ENCODE data around the gene FRMD4A.
"Not testable (repeated sequence)": the region's sequence is repeated elsewhere in the genome, so short reads cannot be mapped to it uniquely, and the experiment has no call there.

Gene FRMD4A

DNA sequence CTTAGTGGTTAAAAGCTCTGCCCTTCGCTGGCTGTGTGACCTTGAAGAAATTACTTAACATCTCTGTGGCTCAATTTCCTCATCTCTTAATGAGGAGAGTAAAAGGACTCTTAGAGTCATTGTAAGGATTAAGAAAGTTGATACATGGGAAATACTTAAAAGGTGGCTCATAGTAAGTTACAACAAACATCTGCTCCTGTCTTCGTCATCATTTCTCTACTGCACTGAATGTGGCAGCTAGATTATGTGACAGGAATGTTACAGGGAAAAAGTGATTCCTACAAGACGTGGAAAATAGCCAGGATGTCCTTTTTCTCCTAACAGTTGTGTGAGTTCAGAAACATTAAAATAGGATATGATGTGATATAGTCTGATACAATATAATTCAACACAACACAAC lies 184.7 kb downstream of the FRMD4A start:
- peak; percentile 69 for DNase-seq (ENCODE audit: low read depth)

DNA sequence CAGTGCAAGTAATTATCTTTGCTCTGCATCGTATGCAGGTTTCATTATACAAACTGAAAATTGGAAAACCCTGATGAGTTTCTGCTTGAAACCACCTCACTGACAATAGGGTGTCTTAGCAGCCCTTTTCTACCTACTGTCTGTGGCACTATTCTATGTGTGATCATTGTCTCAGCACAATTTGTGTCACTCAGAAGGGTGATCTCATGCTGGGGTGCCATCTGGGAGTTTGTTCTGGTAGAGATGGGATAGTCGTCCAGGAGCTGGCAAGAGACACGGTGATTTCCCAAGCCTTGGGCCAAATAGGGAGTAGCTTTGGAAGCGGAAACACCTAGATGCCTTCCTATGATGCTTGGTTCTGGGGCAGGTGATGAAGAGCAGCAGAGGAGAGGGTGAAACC lies 186.3 kb downstream of the FRMD4A start:
- DNase-seq (ENCODE audit: low read depth), result no peak

DNA sequence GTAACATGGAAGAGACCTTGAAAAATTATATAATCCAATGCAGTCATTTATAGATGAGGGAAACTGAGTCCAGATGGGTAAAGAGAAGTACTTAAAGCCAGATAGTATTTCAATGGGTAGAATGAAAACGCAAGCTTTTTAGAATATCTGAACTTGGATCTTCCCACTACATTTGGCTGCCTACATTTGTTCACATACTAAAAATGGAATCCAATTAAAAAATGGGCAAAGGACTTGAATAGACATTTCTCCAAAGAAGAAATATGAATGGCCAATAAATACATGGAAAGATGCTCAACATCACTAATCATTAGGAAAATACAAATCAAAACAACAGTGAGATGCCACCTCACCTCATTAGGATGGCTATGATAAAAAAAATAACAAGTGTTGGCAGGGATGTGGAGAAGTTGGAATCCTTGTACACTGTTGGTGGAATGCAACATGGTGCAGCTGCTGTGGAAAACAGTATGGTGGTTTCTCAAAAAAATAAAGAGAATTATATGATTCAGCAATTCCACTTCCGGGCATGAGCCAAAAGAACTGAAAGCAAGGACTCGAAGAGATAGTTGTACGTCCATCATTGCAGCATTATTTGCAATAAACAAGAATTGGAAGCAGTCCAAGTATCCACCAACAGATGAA lies 188.0 kb downstream of the FRMD4A start:
- no peak for DNase-seq (ENCODE audit: low read depth)

DNA sequence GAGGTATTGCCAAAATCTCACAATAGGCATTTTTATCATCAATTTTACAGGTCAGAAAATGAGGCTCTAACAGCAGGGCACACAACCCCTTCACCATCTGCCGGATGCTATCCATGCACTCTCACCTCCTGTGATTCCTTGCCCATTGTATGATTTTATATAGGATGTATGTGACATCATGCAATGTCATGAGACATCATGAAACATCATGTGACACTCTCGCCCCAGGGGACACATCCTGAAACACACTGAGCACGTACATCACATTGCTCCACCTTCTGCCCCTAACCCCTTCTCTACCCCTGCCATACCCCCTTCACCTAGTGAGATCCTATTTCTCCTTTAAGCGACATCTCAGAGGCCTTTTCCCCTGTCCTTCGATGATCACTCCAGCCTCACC lies 189.4 kb downstream of the FRMD4A start:
- no peak for DNase-seq (ENCODE audit: low read depth)

DNA sequence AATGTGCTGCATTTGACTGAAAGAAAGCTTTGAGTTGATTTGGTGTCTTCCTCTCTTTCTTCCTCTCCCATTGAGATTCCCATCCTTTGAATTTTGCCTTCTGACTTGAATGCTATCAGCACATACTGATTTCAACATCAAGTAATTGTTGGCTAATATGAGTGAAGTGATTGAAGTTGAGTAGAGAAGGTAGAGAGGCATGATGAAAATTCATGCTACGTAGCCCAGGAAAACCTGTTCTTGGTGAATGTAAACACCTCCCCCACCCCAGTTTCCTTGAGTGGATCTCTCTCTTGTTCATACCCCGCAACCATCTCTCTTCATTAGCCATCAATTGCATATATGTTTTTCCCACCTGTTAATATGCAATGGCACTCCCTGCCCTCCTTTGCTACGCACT lies 193.3 kb downstream of the FRMD4A start:
- no peak for DNase-seq (ENCODE audit: low read depth)

DNA sequence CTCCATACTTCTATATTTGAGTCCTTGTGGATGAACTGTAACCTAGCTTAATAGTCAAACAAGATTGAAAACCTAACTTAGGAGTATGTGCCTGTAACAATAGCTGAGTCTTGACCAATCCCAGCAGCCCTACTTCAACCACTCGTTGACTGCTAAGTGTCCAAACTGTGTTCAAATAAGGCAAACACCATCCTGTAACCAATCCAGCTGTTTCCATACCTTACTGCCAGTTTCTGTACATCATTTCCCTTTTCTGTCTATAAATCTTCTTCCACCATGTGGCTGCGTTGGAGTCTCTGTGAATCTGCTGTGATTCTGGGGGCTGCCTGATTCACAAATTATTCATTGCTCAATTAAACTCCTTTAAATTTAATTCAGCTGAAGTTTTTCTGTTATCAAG lies 195.5 kb downstream of the FRMD4A start:
- not testable (repeated sequence) for DNase-seq (ENCODE audit: low read depth)

DNA sequence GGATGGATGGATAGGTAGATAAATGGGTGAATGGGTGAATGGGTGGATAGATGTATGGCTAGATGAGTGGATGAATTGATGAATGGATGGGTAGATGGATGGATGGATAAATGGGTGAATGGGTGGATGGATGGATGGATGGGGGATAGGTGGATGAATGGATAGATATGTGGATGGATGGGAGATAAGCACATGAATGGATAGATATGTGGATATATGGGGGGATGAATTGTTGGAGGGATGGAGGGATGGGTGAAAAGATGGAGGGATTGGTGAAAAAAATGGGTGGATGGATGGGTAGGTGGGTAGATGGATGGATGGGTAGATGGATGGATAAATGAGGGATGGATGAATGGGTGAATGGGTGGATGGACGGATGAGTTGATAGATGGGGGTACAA lies 196.4 kb downstream of the FRMD4A start:
- no peak for DNase-seq (ENCODE audit: low read depth)

DNA sequence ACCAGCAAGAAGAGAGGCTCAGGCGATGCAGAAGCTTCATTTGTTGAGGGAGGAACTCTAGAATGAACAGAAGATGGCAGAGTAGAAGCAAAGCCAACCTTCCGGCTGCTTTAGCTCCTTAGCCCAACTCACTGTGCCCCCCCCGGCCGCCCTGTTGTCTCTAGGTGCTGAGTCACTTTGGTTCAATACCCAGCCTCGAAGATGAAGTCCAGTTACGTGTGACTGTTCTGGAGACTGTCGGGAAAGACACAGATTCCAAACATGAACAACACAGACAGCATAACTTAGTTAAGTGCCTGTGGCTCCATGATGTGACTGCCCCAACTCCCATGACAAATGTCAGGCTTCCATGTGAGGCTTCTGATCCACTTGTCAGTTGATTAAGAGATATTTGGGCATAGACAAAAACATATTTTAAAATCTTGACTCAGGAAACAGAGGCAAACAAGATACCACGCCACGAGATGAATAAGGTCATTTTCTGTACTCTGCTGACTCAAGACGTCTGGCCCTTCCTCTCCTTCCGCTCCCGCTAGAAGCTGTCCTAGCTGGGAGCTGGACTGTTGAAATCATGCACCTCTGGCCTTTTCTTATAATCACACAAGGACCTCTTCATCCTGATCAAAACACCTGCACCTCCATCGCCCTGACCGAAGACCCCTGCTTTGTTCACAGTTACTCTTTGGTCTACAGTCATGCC lies 199.3 kb downstream of the FRMD4A start:
- DNase-seq (ENCODE audit: low read depth), result peak; percentile 4

DNA sequence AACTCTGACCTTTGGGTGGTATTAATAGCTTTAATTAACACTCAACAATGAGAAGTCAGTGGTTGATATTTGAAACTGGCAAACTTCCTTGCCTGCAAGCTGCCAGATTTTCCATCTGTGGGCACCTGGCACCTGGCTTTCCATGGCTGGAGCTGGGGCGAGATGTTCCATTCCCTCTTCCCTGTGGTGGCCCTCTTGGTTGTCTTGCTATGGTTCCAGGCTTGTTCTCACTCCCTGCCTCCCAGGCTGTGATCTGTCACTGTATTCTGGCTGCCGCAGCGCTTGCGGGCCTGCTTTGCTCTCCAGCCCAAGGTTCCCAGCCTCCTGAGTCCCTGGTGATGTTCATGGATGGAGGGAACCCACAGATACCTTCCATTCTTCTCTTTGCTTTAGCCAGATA lies 201.0 kb downstream of the FRMD4A start:
- no peak for DNase-seq (ENCODE audit: low read depth)

DNA sequence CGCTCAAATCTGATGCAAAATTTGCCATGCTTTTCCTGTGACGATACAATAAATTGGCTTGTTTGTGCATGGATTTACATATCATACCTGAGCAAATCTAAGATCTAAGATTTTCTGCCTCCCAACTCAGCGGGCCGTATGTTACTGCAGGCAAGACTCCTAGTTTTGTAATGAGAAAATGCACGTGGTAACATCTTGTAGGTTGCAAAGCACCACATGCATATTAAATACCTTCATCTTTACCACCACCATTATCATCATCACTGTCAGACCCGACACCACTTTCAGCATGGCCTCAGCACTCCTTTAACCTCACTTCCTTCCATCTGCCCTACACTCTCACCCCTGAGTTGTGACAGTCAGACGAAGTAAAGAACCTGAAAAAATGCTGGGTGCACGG lies 202.2 kb downstream of the FRMD4A start:
- DNase-seq (ENCODE audit: low read depth), result no peak

DNA sequence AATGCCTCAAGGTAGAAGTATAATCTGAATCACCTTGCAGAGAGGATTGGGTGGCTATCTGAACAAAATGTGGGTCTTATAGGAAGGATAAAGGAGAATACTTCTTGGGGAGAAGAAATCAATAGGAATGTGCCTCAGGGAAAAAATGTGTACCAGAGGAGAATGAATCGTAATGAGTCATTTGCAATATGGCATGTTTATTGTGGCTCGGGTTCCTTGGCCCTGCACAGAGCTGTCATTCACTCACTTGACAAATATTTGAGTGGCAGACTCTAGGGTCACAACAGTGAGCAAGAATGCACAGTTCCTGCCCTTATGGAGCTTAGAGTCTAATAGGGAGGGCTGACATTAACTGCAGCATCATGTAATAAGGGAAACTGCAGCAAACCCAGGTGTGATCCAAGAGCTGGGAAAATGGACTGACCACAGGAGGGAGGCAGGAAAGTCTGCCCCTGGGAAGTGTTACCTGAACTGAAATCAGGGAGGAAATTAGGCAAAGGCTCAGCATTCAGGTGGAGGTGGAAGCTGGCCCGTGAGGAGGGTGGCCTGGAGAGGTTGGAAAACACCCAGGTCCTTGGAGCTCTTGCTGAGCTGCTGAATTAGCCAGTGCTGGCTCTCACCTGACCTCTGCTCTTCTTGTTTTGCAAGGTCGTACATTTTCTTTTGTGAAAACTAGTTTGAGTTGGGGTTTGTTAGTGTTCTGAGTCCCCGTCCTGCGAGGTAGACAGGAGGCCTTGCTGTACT lies 203.9 kb downstream of the FRMD4A start:
- DNase-seq (ENCODE audit: low read depth), result peak; percentile 6

DNA sequence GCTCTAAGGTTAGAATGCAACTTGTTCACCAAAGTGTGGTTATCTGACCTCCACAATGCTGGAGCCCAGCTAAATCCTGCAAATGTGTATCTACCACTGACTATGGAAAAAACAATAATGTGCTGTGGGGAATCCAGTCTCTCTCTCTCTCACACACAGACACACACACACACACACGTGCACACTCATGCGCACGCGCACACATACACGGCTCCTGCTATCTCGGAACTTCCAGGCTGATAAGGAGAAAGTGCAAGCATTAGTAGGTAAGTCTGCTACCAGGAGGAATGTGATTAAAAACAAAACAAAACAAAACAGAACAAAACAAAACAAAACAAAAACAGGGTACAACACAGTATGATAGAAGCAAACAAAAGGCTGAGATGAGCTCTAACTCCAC lies 205.2 kb downstream of the FRMD4A start:
- no peak for DNase-seq (ENCODE audit: low read depth)

DNA sequence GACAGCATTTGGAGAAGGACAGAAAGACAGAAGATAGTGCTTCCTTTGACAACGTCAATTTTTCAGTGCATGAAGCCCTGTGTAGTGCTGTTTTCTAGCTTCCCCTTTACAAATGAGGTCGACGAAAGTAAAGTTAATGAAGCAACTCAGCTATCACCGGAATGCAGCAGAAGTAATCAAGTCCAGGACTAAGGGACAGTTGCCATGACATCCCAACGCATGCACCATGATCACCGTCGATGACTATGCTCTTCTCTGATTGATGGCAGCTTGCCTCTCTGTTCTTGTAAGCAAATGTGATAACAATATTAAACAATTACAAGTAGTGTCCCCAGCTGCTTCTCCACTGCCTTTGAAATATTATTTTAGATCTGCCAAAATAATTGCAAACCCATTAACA lies 205.8 kb downstream of the FRMD4A start:
- DNase-seq (ENCODE audit: low read depth), result no peak

DNA sequence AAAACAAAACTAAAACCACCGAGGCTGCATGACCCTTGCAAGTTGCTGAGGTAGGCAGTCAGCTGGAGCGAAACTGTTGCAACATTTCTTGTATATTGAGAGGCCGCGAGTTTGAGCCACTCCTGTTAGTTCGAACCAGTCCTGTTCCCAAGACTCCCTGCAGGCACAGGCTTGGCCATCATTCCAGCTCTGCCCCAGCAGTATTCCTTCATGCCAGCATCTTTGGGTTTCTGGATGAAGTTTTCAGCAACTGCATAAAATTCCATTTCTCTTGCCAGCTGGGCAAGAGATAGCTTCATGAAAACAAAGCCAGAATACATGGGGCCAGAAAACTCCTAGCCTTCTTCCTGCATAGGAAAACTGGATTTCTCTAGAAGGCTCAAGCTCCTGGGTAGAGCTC lies 207.6 kb downstream of the FRMD4A start:
- DNase-seq (ENCODE audit: low read depth), result no peak

DNA sequence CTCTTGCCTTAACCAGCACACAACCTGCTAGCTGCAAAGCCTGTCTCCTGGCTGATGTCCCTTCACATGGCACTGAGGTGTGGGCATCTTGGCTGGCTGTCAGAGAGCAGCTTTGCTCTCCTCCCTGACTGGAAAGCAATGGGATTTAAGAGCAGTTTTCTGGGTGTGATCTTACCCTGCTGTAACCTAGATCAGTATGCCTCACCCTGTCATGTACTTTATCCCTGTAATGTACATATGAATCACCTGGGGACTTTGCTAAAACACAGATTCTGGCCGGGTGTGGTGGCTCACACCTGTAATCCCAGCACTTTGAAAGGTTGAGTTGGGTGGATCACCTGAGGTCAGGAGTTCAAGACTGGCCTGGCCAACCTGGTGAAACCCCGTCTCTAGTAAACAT lies 209.9 kb downstream of the FRMD4A start:
- no peak for DNase-seq (ENCODE audit: low read depth)

DNA sequence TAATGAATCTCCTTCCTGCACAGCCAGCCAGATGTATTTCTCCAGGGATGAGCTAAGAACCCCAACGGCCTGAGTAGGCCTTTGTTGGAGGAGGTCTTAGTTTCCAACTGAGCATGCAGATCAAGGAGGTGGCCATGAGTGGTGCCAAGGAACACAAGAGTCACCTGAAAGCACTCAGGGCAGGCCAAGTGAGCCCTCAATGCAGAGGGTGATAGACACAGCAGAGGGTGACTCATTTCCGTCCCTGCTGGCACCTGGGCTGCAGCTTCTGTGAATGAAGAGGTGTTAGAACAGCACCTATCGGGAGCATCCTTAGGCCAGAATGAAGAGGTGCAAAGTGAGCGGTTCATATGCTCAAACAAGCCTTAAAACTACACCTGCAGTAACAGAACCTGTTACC lies 211.8 kb downstream of the FRMD4A start:
- DNase-seq (ENCODE audit: low read depth), result no peak

DNA sequence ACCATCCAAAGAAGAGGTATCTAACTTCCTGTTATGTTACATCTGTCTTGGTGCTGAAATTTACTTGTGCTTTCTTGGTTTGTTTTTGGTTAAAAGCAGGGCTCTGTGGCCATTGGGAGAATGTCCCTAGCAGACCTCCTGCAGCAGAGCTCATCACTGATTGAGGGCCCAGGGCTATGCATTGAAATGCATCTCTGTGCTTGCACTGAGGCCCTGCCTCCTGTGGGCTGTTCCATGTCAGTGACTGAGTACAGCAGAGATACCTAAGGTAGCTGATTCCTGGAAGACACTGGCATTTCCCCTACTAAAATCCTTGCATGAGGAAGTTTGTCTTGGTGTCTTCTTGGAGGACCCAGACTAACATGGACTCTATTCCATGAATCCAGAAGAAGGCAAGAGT lies 213.9 kb downstream of the FRMD4A start:
- DNase-seq (ENCODE audit: low read depth), result no peak

DNA sequence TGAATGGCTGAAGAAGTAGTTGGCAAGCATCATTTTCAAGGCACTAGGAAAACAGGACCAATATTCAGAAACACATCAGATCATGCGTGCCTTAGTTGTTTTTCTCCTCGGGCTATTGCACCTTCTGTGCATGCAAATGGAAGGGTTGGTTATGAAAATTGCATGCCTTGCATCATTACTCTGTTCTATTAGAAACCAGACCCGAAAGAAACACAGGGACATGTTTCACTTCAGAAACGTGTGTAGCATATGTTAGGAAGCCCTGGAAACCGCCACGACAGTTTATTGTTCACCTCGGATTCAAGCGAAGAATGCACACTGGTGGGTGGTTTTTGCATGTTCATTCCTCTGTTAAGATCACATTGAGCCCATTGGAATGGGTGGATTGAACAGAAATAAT lies 214.7 kb downstream of the FRMD4A start:
- no peak for DNase-seq (ENCODE audit: low read depth)

DNA sequence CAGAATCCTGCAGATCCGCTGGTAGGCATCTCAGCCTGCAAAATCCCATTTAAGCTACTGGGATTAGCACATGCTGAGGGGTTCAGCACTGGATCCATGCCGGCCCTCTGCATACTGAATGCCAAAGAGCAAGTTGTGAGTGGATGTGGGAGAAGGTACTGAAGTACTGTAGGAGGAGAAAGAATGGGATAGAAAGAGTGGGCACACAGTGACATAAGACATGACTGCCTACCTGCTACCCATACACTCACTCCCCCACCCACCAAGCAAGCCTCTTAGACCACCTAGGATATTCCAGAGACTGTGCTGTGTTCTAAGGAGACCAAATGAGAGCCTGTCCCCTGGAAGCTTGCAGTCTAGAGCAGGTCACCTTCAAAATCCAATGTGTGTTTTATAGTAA lies 215.9 kb downstream of the FRMD4A start:
- DNase-seq (ENCODE audit: low read depth), result no peak

DNA sequence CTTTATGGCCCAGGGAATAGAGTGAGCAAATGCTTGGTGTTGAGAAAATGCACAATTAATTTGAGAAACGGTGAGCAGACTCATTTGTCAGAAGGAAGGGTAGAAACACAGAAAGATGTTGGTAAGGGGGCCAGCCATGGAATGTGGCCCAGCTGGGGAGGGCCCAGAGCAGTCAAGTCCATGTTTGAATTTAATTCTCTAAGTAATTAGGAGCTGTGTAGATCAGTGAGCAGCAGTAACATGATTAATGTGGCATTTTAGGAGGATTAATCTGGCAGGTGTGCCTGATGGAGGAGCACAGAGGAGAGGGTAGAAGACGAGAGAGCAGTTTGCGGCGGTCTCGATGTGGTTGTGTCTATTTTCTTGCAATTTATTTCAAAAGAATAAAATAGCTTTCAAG lies 218.7 kb downstream of the FRMD4A start:
- DNase-seq (ENCODE audit: low read depth), result no peak

DNA sequence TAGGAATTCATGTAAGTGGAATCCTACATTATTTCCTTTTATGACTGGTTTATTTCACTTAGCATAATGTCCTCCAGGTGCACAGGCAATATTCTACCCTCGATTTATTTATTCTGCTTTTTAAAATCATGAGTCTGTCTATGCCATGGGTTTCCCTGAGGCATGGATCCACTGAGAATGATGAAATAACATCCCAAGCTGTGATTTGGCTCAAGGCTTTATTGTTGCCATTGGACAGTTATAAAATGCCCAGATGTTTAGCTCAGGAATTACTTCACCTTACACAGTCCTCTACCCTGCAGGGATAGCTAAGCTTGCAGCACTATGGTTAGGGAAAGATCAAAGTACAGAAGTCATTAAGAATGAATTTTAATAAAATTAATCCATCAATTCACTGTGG lies 219.5 kb downstream of the FRMD4A start:
- DNase-seq (ENCODE audit: low read depth), result no peak

DNA sequence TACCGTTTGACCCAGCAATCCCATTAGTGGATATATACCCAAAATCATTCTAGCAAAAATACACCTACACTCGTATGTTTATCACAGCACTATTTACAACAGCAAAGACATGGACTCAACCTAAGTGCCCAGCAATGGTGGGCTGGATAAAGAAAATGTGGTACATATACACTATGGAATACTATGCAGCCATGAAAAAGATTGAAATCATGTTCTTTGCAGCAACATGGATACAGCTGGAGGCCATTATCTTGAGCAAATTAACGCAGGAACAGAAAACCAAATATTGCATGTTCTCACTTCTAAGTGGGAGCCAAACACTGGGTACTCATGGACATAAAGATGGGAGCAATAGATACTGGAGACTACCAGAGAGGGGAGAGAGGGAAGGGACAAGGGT lies 223.9 kb downstream of the FRMD4A start:
- DNase-seq (ENCODE audit: low read depth), result no peak

DNA sequence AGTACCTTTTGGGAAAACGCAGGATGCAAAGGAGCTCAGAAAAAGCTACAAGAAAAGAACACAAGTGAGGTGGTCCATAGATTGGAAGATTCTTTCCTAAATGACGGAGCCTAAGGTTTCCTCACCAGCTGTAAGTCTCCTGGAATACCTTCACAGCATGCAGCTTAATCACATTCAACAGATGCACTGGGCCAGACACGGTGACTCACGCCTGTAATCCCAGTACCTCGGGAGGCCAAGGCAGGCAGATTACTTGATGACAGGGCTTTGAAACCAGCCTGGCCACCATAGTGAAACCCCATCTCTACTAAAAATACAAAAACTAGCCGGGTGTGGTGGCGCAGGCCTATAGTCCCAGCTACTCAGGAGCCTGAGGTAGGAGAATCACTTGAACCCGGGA lies 228.7 kb downstream of the FRMD4A start:
- DNase-seq (ENCODE audit: low read depth), result peak; percentile 78

DNA sequence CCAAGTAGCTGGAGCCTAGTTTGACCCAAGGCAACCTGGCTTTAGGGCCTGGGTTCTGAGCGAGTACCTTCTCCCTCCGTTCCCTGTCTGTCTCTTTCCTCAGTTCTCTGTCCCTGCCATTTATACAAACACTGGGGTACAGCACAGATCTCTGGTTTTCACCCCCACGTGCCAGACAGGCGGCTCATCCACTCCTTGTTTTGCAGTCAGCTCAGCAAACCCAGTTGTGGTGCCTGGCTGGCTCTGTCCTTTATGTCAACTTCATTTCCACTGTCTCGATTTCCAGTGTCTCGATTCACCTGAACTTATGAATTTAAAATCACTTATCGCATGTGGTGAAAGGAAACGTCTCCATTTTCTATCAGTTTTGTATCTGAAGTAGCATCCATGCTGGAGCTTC lies 230.8 kb downstream of the FRMD4A start:
- DNase-seq (ENCODE audit: low read depth), result no peak
